ENCODE measurements around the gene ANXA6.
A peak's percentile ranks its signal among the peaks of the same experiment; 100 is the strongest.

Gene ANXA6

DNA sequence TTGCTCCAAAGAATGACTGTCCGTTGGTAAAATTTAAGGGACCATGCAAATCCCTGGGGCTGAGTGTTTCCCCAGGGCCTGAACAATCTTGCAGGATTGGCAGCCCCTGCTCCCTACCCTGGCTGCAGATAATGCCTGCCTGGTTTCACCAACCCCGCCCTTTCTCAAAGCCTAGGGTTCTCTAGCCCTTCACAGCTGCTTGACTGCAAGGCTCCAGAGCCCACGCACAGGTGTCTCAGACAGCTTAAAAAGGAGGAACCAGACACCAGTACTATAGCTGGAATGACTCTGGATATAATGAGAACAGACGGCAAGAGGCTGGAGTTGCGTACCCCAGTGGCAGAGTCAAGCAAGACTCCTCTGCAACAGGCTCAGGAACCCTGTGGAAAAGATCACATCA, 51.5 kb downstream of the ANXA6 start:
- DNase-seq (ENCODE audit: low read depth in 2 of 2, low spot score in 1 of 2), result no peak

GRCh38 chr5:151105561-151105960, 52.0 kb downstream of the ANXA6 start:
- DNase-seq (ENCODE audit: low read depth in 2 of 2, low spot score in 1 of 2), result no peak

GRCh38 chr5:151104795-151105194, 52.8 kb downstream of the ANXA6 start:
- DNase-seq (ENCODE audit: low read depth in 2 of 2, low spot score in 1 of 2), result no peak

DNA sequence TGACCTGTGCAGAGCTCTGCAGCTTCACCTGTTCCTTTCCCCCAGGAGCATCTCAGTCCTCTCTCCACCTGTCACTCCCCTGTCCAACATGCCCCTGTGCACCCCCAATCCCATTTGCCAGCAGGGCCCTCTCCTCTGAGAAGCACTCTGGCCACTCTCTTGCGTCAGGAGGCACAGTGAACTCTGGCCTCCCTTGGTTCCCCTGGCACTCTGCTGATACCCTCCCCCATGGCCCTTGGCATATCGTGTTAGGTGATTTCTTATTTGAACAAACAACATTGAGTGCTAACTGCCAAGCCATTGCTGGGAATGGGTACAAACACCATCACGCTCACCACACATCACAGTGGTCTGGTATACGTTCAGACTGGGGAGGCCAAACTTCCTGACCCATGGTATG, 55.8 kb downstream of the ANXA6 start:
- no peak for DNase-seq (ENCODE audit: low read depth in 2 of 2, low spot score in 1 of 2)

DNA sequence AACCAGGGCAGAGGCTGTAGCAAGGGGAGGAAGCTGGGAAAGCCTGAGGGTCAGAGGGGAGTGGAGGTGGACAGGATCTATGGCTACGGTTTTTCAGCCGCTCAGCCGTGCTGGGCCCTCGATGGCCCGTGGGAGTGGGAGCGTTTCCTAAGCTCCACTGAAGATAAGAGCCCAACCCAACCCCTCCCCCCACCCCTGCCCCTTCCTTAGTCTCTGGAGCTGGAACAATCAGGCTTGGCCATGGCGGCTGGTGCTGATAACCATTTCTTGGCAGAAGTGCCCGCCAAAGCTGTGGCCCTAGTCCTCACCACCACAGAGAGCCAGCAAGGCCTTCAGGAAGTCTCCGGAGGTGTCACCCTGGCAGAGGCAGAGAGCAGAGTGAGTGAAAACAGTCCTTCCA, 56.4 kb downstream of the ANXA6 start:
- DNase-seq (ENCODE audit: low read depth in 2 of 2, low spot score in 1 of 2), result no peak

DNA sequence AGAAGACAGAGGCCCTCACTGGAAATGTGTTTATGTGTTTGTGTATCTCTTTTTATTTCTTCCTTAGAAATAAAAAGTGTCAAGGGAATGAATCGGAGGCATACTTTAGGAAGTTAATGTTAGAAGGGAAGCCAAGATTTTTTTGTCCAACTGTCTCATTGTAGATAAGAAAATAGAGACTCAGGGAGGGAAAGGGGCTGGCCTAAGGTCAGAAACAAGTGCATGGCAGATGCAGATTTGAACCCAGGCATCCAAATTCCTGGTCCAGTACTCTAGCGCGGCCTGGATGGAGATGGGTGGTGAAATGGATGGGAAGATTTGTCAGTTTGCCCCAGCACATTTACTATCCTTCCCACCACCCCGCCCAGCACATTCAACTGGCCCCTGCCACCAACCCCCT, 56.9 kb downstream of the ANXA6 start:
- no peak for DNase-seq (ENCODE audit: low read depth in 2 of 2, low spot score in 1 of 2)

DNA sequence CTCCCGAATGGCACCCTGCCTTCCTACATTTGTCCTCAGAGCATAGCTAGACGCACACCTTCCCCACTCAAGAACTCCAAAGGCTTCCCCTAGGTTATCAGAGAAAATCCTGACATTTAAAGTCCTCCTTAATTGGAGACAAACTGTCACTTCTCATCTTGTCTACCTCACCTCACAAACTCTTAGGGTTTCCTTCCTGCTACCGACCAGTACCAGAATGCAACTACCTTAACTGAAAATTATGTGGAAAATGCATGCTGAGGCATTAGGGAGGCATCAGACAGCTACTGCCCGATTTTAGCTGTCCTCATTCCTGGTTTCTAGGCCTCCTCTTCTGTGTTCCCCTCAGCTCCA, 58.8 kb downstream of the ANXA6 start:
- no peak for DNase-seq (ENCODE audit: low read depth in 2 of 2, low spot score in 1 of 2)

GRCh38 chr5:151097820-151098767, 59.5 kb downstream of the ANXA6 start:
- no peak for DNase-seq (ENCODE audit: low read depth in 2 of 2, low spot score in 1 of 2)

GRCh38 chr5:151097061-151097460, 60.5 kb downstream of the ANXA6 start:
- DNase-seq (ENCODE audit: low read depth in 2 of 2, low spot score in 1 of 2), result no peak

- no peak for DNase-seq (ENCODE audit: low read depth in 2 of 2, low spot score in 1 of 2)
Measured at GRCh38 chr5:151096001-151096373, 61.6 kb downstream of the ANXA6 start.

DNA sequence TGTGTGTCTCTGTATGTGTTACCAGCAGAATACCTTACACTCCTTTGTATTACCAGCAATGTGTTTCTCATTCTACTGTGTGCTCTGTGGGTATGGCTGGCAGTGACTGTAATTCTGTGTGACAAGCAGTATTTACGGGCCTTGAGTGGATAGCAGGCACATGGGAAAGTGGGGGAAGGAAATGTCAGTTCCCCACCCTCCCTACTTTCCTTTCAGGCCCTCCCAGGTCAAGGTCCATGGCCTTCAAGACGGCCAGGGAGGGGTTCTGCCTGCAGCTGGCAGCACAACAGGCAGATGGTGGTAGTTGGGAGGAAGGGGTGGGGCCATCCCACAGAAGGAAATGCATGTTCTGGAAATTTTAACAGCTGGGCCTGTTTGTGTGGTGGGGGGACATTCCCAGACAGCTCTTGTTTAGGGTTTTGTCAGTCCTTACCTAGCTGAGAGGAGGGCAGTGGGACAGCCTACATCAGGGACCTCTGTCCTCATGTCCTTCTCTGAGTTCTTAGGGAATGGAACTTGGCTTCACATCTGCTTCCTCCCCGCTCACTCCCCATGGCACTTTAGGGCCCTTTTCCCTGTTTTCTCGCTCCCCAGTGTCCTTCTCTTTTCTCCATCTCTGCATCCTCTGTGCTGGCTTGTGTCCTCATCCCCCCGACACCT, 62.1 kb downstream of the ANXA6 start:
- DNase-seq (ENCODE audit: low read depth in 2 of 2, low spot score in 1 of 2), result no peak

DNA sequence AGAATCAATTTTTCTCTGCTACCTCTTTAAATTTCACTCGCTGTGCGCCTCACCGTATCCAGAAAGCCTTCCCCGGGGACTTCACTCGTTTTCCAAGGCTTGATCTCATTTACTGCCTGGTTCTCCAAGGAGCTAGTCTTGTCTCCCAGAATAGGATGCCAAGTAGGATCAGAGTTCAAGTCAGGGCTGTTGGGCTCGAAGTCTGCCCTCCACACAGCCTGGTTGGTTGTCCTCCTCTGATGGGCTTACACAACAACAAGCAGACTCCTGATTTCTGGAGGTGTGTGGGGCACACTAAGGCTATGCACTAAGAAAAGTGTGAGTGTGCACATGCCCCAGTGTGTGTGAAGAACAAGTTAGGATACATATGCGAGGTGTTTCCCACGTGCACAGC, 62.7 kb downstream of the ANXA6 start:
- no peak for DNase-seq (ENCODE audit: low read depth in 2 of 2, low spot score in 1 of 2)

- peak in 1 of 2 donors; percentile 29 for DNase-seq (ENCODE audit: low read depth in 2 of 2, low spot score in 1 of 2)
Measured at GRCh38 chr5:151094030-151094851, 63.3 kb downstream of the ANXA6 start.

DNA sequence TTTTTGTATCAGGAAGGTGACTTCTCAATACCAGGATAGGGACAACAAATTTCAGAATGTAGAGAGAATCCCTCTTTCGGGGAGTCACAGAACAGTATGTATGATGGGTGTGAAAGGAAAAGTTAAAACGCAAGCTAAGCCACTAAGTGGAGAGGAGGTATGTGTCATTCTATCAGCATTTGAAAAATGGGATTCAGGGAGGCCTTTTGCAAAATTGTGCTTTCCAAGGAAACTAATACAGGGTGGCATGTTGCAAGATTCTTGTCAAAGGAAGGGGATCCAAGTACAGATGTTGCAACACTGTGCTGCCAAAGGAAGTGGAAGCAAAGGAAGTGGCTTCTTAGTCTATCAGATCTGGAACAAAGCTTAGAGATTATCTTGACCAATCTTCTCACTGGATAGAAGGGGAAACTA, 64.1 kb downstream of the ANXA6 start:
- DNase-seq (ENCODE audit: low read depth in 2 of 2, low spot score in 1 of 2), result no peak

DNA sequence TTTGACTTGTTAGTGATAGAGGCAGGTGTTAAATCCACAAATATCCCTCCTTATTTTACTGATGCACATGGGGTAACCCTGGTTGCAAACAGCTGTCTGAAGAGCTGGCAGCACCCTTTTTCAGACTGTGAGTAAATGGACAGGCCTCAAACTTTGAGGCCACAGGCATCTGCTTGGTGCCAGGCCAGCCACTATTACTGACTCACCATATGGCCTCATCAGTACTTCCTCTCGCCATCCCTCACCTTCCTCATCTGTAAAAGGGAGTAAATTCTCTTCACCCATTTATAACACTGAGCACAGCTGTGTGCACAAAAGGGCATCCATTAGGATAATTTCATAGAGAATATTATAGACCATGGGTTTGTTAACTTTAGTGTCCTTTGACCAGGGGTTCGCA, 64.8 kb downstream of the ANXA6 start:
- DNase-seq (ENCODE audit: low read depth in 2 of 2, low spot score in 1 of 2), result no peak

DNA sequence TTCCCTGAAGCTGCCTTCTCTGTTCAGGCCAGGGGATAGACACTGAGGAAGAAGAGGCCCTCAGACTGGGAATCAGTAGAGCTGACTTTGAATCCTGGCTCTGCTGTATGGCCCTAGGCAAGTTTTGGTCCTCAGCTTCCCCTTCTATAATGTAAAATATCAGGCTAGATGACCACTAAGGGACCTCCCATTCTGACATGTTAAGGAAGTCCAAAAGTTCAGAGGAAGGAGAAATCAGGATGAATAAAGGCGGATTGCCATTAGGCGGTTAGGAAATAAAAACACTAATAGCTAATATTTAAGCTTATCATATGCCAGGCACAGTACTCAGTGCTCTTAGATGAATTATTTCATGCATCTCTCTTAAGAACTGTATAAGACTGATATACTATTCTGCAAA, 67.9 kb downstream of the ANXA6 start:
- no peak for DNase-seq (ENCODE audit: low read depth in 2 of 2, low spot score in 1 of 2)

DNA sequence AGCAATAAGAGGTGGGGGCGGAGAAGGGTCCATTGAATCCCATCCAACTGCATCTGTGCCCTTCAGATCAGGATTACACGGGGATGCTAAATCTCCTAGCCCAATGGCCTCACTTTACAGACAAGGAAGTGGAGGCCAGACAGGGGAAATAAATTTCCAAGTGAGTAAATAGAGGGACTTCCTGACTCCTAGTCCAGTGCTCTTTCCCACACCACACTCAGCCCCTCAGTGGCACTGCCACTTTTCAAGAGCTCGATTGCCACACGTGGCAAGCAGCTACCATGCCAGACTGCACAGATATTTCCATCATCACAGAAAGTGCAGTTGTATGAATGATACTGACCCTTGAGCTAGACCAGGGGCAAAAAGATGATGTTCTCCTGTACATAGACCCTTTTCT, 68.6 kb downstream of the ANXA6 start:
- no peak for DNase-seq (ENCODE audit: low read depth in 2 of 2, low spot score in 1 of 2)

- DNase-seq (ENCODE audit: low read depth in 2 of 2, low spot score in 1 of 2), result no peak
Measured at GRCh38 chr5:151087486-151087885, 70.1 kb downstream of the ANXA6 start.

GRCh38 chr5:151086905-151087360, 70.6 kb downstream of the ANXA6 start:
- peak in 1 of 2 donors; percentile 27 for DNase-seq (ENCODE audit: low read depth in 2 of 2, low spot score in 1 of 2)

DNA sequence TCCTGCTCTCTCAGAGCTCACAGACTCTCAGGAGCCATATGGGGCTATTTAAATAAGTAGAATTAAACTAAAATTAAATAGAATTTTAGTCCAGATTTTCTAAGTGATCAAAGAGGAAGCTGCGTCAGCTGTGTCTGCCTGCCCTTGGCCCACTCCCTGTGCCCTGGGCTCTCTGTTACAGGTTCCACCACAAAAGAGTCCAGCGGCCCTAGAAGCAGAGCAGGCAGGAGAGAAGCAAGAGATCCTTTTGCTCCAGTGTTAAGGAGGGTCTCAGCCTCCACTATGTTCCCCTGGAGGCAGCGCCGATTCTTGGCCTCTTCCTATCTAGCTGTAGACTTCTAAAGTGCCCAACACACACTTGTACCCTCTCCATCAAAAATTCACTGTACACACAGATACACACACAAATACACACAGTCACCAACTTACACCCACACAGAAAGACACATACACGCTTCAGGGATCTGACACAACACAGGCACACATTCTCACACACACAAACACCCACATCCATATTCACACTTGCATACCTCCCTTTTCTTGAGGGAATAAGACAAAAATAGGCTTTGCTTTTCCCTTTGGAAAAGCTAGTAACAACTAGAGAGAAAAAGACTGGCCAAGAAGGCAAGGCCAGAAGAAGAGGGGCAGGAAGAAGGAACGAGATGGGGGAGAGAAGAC, 71.2 kb downstream of the ANXA6 start:
- DNase-seq (ENCODE audit: low read depth in 2 of 2, low spot score in 1 of 2), result no peak

GRCh38 chr5:151085517-151086041, 72.0 kb downstream of the ANXA6 start:
- DNase-seq (ENCODE audit: low read depth in 2 of 2, low spot score in 1 of 2), result no peak

All from stimulated activated CD8-positive, alpha-beta memory T cell treated with anti-CD3 and anti-CD28 coated beads, Interleukin-4, amount 100 ng/mL, for 1 hour (primary cell).